Right hindlimb (tissue), 1 donor: ENCODE measurements around the gene ATP5MG.

Source experiments
- DNase-seq: peaks from one replicate; pipeline ENCODE4 v3.0.0-alpha.2; 2018

Gene ATP5MG

GRCh38 chr11:118442908-118443589 lies 41.6 kb downstream of the ATP5MG start:
- no peak for DNase-seq

- DNase-seq = no peak
These were observed 42.3 kb downstream of the ATP5MG start for GRCh38 chr11:118443590-118444218.

GRCh38 chr11:118447423-118447822 lies 46.0 kb downstream of the ATP5MG start:
- DNase-seq = no peak

- no peak for DNase-seq
These were observed 46.9 kb downstream of the ATP5MG start for GRCh38 chr11:118448294-118448693.

GRCh38 chr11:118449316-118449918 lies 48.0 kb downstream of the ATP5MG start:
- no peak for DNase-seq

- no peak for DNase-seq
These were observed 49.0 kb downstream of the ATP5MG start for GRCh38 chr11:118450451-118450850.
